Ascending aorta (tissue), 2 donors: ENCODE results near the gene FCGBP. TPM values are rescaled to one million over a fixed set of nuclear protein-coding genes. Genes with fewer than 3 reads are reported as not detected.
"Not testable (repeated sequence)": the region's sequence is repeated elsewhere in the genome, so short reads cannot be mapped to it uniquely, and the experiment has no call there.

Experiments
- DNase-seq, 2 donors: peaks; one replicate each; pipeline ENCODE4 v3.0.0-alpha.2; 2019; ENCODE audit warnings: low spot score in 2 of 2
- H3K27ac ChIP-seq, 2 donors: fragments of 200-600 bp; sonication (generic); one replicate each; pipeline ENCODE4 v1.5.1; 2016 to 2017; ENCODE audit warnings: mild to moderate bottlenecking in 1 of 2
- H3K27me3 ChIP-seq: fragments of 200-600 bp; sonication (generic); one replicate; pipeline ENCODE4 v1.5.1; 2017
- H3K36me3 ChIP-seq, 2 donors: fragments of 200-600 bp; sonication (generic); one replicate each; pipeline ENCODE4 v1.5.1; 2016
- H3K4me1 ChIP-seq, 2 donors: fragments of 200-600 bp; sonication (generic); one replicate each; pipeline ENCODE4 v1.5.1; 2016 to 2017; ENCODE audit warnings: mild to moderate bottlenecking in 1 of 2
- H3K4me3 ChIP-seq, 2 donors: fragments of 200-600 bp; sonication (generic); one replicate each; pipeline ENCODE4 v1.5.1; 2016 to 2017; ENCODE audit warnings: mild to moderate bottlenecking in 1 of 2
- H3K9me3 ChIP-seq, 2 donors: fragments of 200-600 bp; sonication (generic); one replicate each; pipeline ENCODE4 v1.5.1; 2016
- CTCF ChIP-seq, 3 experiments: fragments of 200-600 bp in 2 of 3; fragments of 450-650 bp in 1 of 3; sonication (generic) in 2 of 3; IDR thresholded peaks; one replicate each; pipeline ENCODE4 v1.5.1; 2016 to 2019; ENCODE audit warnings: antibody characterized with exemption in 3 of 3, mild to moderate bottlenecking in 1 of 3, moderate library complexity in 1 of 3
- intact Hi-C: fragments of 100-400 bp; cut with DNase I; formaldehyde crosslinking; loops from one replicate; pipeline ENCODE4 v1.15.1; 2023
- total RNA-seq: library from RNA; depleted of rRNA; stranded (reverse); fragments of >200 nt; gene quantifications from one replicate; pipeline ENCODE4 v1.1.0, GENCODE V29; 2016

FCGBP gene
- total RNA-seq, 1 donor from 2014 or later = 21.2 TPM

- intact Hi-C loops = no loop called here
- TF ChIP-seq CTCF (IDR thresholded peaks at IDR 0.05) = no peak
- Histone ChIP-seq H3K27me3 (no peaks in the 10 kb centered on the region), H3K9me3 (no peaks in the 10 kb centered on the region), H3K4me1 (no peaks in the 10 kb centered on the region), H3K4me3 (no peak overlapping the region), H3K36me3 (no peaks in the 10 kb centered on the region), H3K27ac (no peak overlapping the region)
- DNase-seq = no peak
Observed at GRCh38 chr19:39908803-39909202, 25.6 kb downstream of the FCGBP start.

GRCh38 chr19:39906820-39907611 is 27.4 kb downstream of the FCGBP start:
- Histone ChIP-seq H3K27me3 (no peaks in the 10 kb centered on the region), H3K4me3 (no peak overlapping the region), H3K9me3 (no peaks in the 10 kb centered on the region), H3K36me3 (no peaks in the 10 kb centered on the region), H3K4me1 (no peaks in the 10 kb centered on the region), H3K27ac (no peak overlapping the region)
- DNase-seq = no peak
- no peak for TF ChIP-seq CTCF (IDR thresholded peaks at IDR 0.05)
- intact Hi-C loops = no loop called here

- intact Hi-C loops = no loop called here
- DNase-seq = no peak
- no peaks in the 10 kb centered on the region for H3K27me3 ChIP-seq
- TF ChIP-seq CTCF (IDR thresholded peaks at IDR 0.05) = no peak
- H3K36me3 ChIP-seq = no peaks in the 10 kb centered on the region
- no peak overlapping the region for H3K4me3 ChIP-seq
- H3K9me3 ChIP-seq = no peaks in the 10 kb centered on the region
- H3K27ac ChIP-seq = no peak overlapping the region
- H3K4me1 ChIP-seq = no peaks in the 10 kb centered on the region
Observed at GRCh38 chr19:39906283-39906682, 28.2 kb downstream of the FCGBP start.

GRCh38 chr19:39903486-39904091 is 30.8 kb downstream of the FCGBP start:
- H3K27ac ChIP-seq, H3K4me1 ChIP-seq, intact Hi-C loops, H3K27me3 ChIP-seq, H3K9me3 ChIP-seq, DNase-seq, H3K36me3 ChIP-seq, H3K4me3 ChIP-seq: not testable (repeated sequence)

- H3K9me3 ChIP-seq, DNase-seq, H3K27me3 ChIP-seq, H3K4me1 ChIP-seq, H3K36me3 ChIP-seq, H3K27ac ChIP-seq, H3K4me3 ChIP-seq, intact Hi-C loops: not testable (repeated sequence)
Observed at GRCh38 chr19:39902326-39902725, 32.1 kb downstream of the FCGBP start.

- H3K9me3 ChIP-seq, H3K27me3 ChIP-seq, H3K4me3 ChIP-seq, DNase-seq, H3K36me3 ChIP-seq, H3K4me1 ChIP-seq, H3K27ac ChIP-seq, intact Hi-C loops: not testable (repeated sequence)
Observed at GRCh38 chr19:39901681-39902080, 32.8 kb downstream of the FCGBP start.

- H3K27me3 ChIP-seq, DNase-seq, H3K4me1 ChIP-seq, H3K36me3 ChIP-seq, H3K4me3 ChIP-seq, H3K27ac ChIP-seq, intact Hi-C loops, H3K9me3 ChIP-seq: not testable (repeated sequence)
Observed at GRCh38 chr19:39898858-39899257, 35.6 kb downstream of the FCGBP start.

GRCh38 chr19:39897511-39898245 is 36.8 kb downstream of the FCGBP start:
- intact Hi-C loops = not testable (repeated sequence)

GRCh38 chr19:39895096-39895495 is 39.3 kb downstream of the FCGBP start:
- H3K27me3 ChIP-seq, H3K27ac ChIP-seq, DNase-seq, H3K9me3 ChIP-seq, H3K4me1 ChIP-seq, intact Hi-C loops, H3K36me3 ChIP-seq, H3K4me3 ChIP-seq: not testable (repeated sequence)

More at GRCh38 chr19:39897511-39898245, 36.8 kb downstream of the FCGBP start:
- not testable (repeated sequence) for H3K4me3 ChIP-seq, H3K9me3 ChIP-seq, H3K27me3 ChIP-seq, H3K27ac ChIP-seq, H3K4me1 ChIP-seq, H3K36me3 ChIP-seq, DNase-seq

GRCh38 chr19:39894236-39894606 is 40.2 kb downstream of the FCGBP start:
- DNase-seq, H3K4me1 ChIP-seq, H3K36me3 ChIP-seq, H3K27me3 ChIP-seq, H3K9me3 ChIP-seq, H3K4me3 ChIP-seq, H3K27ac ChIP-seq, intact Hi-C loops: not testable (repeated sequence)
